Osteoblast (primary cell): ENCODE results near the gene UQCC2. TPM values are rescaled to one million over a fixed set of nuclear protein-coding genes. Genes with fewer than 3 reads are reported as not detected.

Experiments
- DNase-seq: peaks from one replicate; pipeline ENCODE4 v3.0.0; 2011; ENCODE audit warnings: low spot score, mixed read lengths; ENCODE audit not compliant: insufficient read length; ENCODE audit errors: missing footprints
- H2AFZ ChIP-seq: 2 replicates; pipeline ENCODE4 v1.6.0; 2011; ENCODE audit warnings: mild to moderate bottlenecking, low read length
- H3K27ac ChIP-seq: 2 replicates; pipeline ENCODE4 v1.5.1; 2011; ENCODE audit warnings: mild to moderate bottlenecking, low read depth, low read length, moderate library complexity
- H3K27me3 ChIP-seq: 2 replicates; pipeline ENCODE4 v1.6.0; 2012; ENCODE audit warnings: mild to moderate bottlenecking, control low read depth, inconsistent platforms, low read length, moderate library complexity; ENCODE audit not compliant: insufficient read depth
- H3K36me3 ChIP-seq: 2 replicates; pipeline ENCODE4 v1.5.1; 2011; ENCODE audit warnings: mild to moderate bottlenecking, low read length, control low read depth, moderate library complexity; ENCODE audit not compliant: insufficient read depth
- H3K4me1 ChIP-seq: 2 replicates; pipeline ENCODE4 v1.5.1; 2011; ENCODE audit warnings: mild to moderate bottlenecking, low read length, control low read depth, moderate library complexity; ENCODE audit not compliant: insufficient read depth
- H3K4me2 ChIP-seq: 2 replicates; pipeline ENCODE4 v1.6.0; 2011; ENCODE audit warnings: mild to moderate bottlenecking, low read length; ENCODE audit not compliant: insufficient read depth
- H3K4me3 ChIP-seq: fragments of 200-600 bp; sonication (generic); 3 replicates; pipeline ENCODE4 v1.5.1; 2012; ENCODE audit warnings: mild to moderate bottlenecking, low read length, inconsistent platforms; ENCODE audit not compliant: insufficient read depth
- H3K79me2 ChIP-seq: 2 replicates; pipeline ENCODE4 v1.6.0; 2012; ENCODE audit warnings: mild to moderate bottlenecking, low read length, control low read depth, inconsistent platforms; ENCODE audit not compliant: insufficient read depth
- H3K9me3 ChIP-seq: 2 replicates; pipeline ENCODE4 v1.5.1; 2011; ENCODE audit warnings: low read depth, low read length, control low read depth
- H4K20me1 ChIP-seq: 2 replicates; pipeline ENCODE4 v1.6.0; 2012; ENCODE audit warnings: mild to moderate bottlenecking, low read length, control low read depth; ENCODE audit not compliant: insufficient read depth
- total RNA-seq: library from RNA; depleted of rRNA; stranded (reverse); fragments of >200 nt; gene quantifications from 2 replicates; pipeline ENCODE4 v1.2.3, GENCODE V29; 2012
- TF ChIP-seq, protein P1 (sequence below): IDR thresholded peaks from 2 replicates; pipeline ENCODE4 v1.5.1; 2011; ENCODE audit warnings: mild to moderate bottlenecking, low read depth, low read length, moderate library complexity; ENCODE audit errors: extremely low read depth

The UQCC2 gene
- total RNA-seq, 1 donor, result 15.2 TPM

DNA sequence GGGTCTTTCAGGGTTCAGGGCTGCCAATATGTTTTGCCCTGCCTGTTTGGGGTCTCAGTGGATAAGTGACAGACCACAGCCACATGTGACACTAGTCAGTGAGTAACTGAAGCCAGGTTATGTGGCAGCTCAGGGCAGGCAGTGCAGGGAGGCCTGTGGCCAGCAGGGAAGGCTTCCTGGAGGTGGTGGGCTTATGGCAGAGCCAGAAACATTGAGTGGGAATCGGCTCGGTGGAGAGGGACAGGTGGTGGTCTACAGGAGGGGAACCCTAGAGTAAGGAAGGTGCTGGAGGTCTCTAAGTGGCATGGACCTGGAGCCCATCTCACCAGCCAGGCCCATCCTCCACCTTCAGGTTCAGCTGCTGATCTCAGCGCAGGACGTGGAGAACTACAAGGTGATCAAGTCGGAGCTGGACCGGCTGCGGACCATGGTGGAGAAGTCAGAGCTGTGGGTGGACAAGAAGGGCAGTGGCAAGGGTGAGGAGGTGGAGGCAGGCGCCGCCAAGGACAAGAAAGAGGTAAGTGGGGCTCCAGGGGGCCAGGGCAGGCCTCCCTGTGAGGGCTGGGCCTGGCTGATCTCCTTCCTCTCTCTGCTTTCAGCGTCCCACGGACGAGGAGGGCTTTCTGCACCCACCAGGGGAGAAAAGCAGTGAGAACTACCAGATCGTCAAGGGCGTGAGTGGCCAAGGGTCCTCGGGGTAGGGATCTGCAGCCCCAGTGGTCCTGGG, 34.9 kb downstream of the UQCC2 start:
- DNase-seq, result peak; percentile 78
- Histone ChIP-seq H3K36me3 (peaks cover 28% of the 10 kb centered on the region), H3K79me2 (no peaks in the 10 kb centered on the region), H2AFZ (no peak overlapping the region), H3K27me3 (no peaks in the 10 kb centered on the region), H3K9me3 (no peaks in the 10 kb centered on the region), H4K20me1 (no peaks in the 10 kb centered on the region), H3K4me3 (peak overlapping the region; percentile 10), H3K4me2 (peak overlapping the region; percentile 24), H3K4me1 (peaks cover 40% of the 10 kb centered on the region), H3K27ac (peak overlapping the region; percentile 40)
- TF ChIP-seq, protein P1, sequence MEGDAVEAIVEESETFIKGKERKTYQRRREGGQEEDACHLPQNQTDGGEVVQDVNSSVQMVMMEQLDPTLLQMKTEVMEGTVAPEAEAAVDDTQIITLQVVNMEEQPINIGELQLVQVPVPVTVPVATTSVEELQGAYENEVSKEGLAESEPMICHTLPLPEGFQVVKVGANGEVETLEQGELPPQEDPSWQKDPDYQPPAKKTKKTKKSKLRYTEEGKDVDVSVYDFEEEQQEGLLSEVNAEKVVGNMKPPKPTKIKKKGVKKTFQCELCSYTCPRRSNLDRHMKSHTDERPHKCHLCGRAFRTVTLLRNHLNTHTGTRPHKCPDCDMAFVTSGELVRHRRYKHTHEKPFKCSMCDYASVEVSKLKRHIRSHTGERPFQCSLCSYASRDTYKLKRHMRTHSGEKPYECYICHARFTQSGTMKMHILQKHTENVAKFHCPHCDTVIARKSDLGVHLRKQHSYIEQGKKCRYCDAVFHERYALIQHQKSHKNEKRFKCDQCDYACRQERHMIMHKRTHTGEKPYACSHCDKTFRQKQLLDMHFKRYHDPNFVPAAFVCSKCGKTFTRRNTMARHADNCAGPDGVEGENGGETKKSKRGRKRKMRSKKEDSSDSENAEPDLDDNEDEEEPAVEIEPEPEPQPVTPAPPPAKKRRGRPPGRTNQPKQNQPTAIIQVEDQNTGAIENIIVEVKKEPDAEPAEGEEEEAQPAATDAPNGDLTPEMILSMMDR, result no peak

DNA sequence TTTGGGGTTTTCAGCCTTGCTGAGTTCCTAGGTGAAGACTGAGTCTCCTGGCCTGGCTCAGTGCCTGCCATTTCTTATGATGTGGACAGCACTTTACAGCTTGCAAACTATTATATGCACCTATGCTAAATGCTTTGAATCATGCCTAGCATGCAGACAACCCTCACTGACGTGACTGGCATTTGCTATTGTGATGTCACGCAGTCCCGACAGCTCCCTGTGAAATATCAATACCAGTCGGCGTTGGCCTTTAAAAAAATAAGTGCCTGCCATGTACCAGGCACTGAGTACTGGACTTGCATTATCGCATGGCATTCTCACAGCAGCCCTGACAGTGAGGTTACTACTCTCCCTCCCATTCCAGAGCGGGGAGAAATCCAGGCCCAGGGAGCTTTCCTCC, 35.5 kb downstream of the UQCC2 start:
- H3K36me3 ChIP-seq, result peaks cover 28% of the 10 kb centered on the region

GRCh38 chr6:33673851-33674250, 37.6 kb downstream of the UQCC2 start:
- Histone ChIP-seq H3K36me3 (peaks cover 17% of the 10 kb centered on the region), H3K27me3 (no peaks in the 10 kb centered on the region), H3K4me3 (no peak overlapping the region), H3K9me3 (no peaks in the 10 kb centered on the region), H4K20me1 (no peaks in the 10 kb centered on the region), H3K79me2 (no peaks in the 10 kb centered on the region), H3K4me1 (peaks cover 40% of the 10 kb centered on the region), H3K27ac (no peak overlapping the region), H3K4me2 (no peak overlapping the region), H2AFZ (no peak overlapping the region)
- DNase-seq, result no peak
- TF ChIP-seq, protein P1, result no peak

More for the DNA sequence above, 35.5 kb downstream of the UQCC2 start:
- H3K4me3 ChIP-seq, result no peak overlapping the region
- peaks cover 40% of the 10 kb centered on the region for H3K4me1 ChIP-seq
- no peaks in the 10 kb centered on the region for H3K79me2 ChIP-seq
- no peaks in the 10 kb centered on the region for H3K9me3 ChIP-seq
- no peaks in the 10 kb centered on the region for H3K27me3 ChIP-seq
- TF ChIP-seq, protein P1, result no peak
- peak overlapping the region; percentile 3 for H3K27ac ChIP-seq
- no peak overlapping the region for H2AFZ ChIP-seq
- H4K20me1 ChIP-seq, result no peaks in the 10 kb centered on the region
- no peak for DNase-seq
- peak overlapping the region; percentile 36 for H3K4me2 ChIP-seq

GRCh38 chr6:33672808-33673207, 38.7 kb downstream of the UQCC2 start:
- TF ChIP-seq, protein P1, result peak; percentile 75
- peak overlapping the region; percentile 33 for H3K4me2 ChIP-seq

More at GRCh38 chr6:33672808-33673207, 38.7 kb downstream of the UQCC2 start:
- Histone ChIP-seq H4K20me1 (no peaks in the 10 kb centered on the region), H2AFZ (no peak overlapping the region), H3K36me3 (peaks cover 11% of the 10 kb centered on the region), H3K4me1 (peaks cover 40% of the 10 kb centered on the region), H3K79me2 (no peaks in the 10 kb centered on the region), H3K27ac (no peak overlapping the region), H3K4me3 (no peak overlapping the region), H3K27me3 (no peaks in the 10 kb centered on the region), H3K9me3 (no peaks in the 10 kb centered on the region)
- DNase-seq, result peak; percentile 99
